Duodenal mucosa (tissue), 2 donors: ENCODE measurements around the gene ARHGEF11.

Experiments used
- H3K27ac ChIP-seq: one replicate; pipeline ENCODE4 v1.7.0; 2013; ENCODE audit warnings: low read depth, low read length
- H3K27me3 ChIP-seq, 2 donors: one replicate each; pipeline ENCODE4 v1.7.0; 2013; ENCODE audit warnings: low read length in 2 of 2, control low read depth in 1 of 2; ENCODE audit not compliant: insufficient read depth in 2 of 2, control insufficient read depth in 1 of 2
- H3K36me3 ChIP-seq, 2 donors: one replicate each; pipeline ENCODE4 v1.7.0; 2013; ENCODE audit warnings: low read length in 2 of 2, control low read depth in 1 of 2; ENCODE audit not compliant: insufficient read depth in 2 of 2, control insufficient read depth in 1 of 2
- H3K4me1 ChIP-seq, 2 donors: one replicate each; pipeline ENCODE4 v1.7.0; 2013; ENCODE audit warnings: low read length in 2 of 2, control low read depth in 1 of 2; ENCODE audit not compliant: insufficient read depth in 2 of 2, control insufficient read depth in 1 of 2
- H3K4me3 ChIP-seq, 2 donors: one replicate each; pipeline ENCODE4 v1.7.0; 2013; ENCODE audit warnings: low read length in 2 of 2, low read depth in 1 of 2
- H3K9ac ChIP-seq, 2 donors: one replicate each; pipeline ENCODE4 v1.7.0; 2013; ENCODE audit warnings: low read length in 2 of 2, low read depth in 1 of 2
- H3K9me3 ChIP-seq, 2 donors: one replicate each; pipeline ENCODE4 v1.7.0; 2013; ENCODE audit warnings: low read length in 2 of 2, control low read depth in 1 of 2; ENCODE audit not compliant: control insufficient read depth in 1 of 2

Gene ARHGEF11

GRCh38 chr1:156899956-156900718 lies 145.4 kb downstream of the ARHGEF11 start:
- H3K27ac ChIP-seq = no peak overlapping the region
- H3K9me3 ChIP-seq = no peaks in the 10 kb centered on the region
- no peaks in the 10 kb centered on the region for H3K36me3 ChIP-seq
- no peak overlapping the region for H3K4me3 ChIP-seq
- peaks cover 0 to 5% of the 10 kb centered on the region in 2 donors for H3K4me1 ChIP-seq
- no peak overlapping the region for H3K9ac ChIP-seq
- peaks cover 5 to 15% of the 10 kb centered on the region in 2 donors for H3K27me3 ChIP-seq

- H3K27me3 ChIP-seq = peaks cover 10 to 21% of the 10 kb centered on the region in 2 donors
- H3K4me1 ChIP-seq = no peaks in the 10 kb centered on the region
- no peaks in the 10 kb centered on the region for H3K36me3 ChIP-seq
- no peak overlapping the region for H3K27ac ChIP-seq
- H3K9ac ChIP-seq = no peak overlapping the region
- H3K9me3 ChIP-seq = no peaks in the 10 kb centered on the region
- H3K4me3 ChIP-seq = no peak overlapping the region
These were observed 146.4 kb downstream of the ARHGEF11 start for GRCh38 chr1:156898971-156899664.

DNA sequence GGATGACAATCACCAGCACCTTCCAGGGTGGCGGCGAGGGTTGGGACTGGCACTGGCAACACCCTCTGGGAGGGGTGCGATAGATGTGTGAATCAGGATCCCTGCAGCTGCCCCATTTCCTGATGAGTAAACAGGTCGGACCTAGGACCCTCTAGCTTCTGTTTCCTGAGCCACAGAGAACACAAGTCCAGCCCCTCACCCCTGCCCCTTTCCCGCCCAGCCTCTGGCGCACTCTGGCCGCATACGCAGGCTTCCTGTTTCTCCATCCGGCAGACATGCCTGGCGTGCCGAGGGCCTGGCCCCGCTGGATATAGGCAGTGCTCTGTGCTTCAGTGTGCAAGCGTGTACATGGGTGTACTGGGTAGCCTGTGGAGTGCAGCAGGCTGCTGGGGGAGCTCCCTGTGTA lies 147.4 kb downstream of the ARHGEF11 start:
- Histone ChIP-seq H3K36me3 (no peaks in the 10 kb centered on the region), H3K27me3 (peaks cover 18 to 28% of the 10 kb centered on the region in 2 donors), H3K9ac (no peak overlapping the region), H3K4me3 (no peak overlapping the region), H3K27ac (no peak overlapping the region), H3K9me3 (no peaks in the 10 kb centered on the region), H3K4me1 (peaks cover 0 to 1% of the 10 kb centered on the region in 2 donors)

DNA sequence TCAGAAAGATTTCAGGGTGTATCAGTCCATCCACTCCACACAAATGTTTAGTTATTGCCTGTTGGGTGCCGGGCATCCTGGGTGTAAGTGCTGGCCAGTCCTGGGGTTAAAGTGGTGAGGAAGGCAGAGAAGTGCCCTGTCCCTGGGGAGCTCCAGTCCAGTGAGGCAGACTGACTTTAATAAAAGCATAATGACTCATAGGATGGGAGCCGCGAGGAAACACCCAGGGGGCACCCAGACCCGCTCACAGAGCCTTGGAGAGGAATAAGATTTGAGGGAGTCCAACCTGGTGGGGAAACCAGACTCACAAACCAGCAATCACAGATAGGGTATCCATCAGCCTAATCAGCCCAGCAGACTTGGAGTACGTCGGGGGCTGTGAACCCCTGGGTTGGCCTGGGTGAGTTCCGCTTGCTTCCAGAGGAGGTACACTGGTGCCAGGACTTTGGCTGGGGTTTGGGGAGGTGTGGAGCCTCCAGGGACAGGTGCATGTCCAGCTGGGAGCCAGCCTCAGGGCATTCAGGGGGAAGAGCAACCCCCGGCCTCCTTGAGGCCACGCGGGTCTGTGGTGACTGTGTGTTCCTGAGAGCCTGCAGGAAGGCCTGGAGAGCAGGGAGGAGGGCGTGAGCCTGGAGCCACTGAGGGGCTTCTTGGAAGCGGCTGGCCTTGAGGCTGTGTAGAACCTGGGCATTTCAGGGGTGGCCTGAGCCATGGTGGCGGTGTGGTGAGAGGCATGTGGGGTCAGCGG lies 148.3 kb downstream of the ARHGEF11 start:
- H3K4me1 ChIP-seq = peaks cover 0 to 10% of the 10 kb centered on the region in 2 donors
- H3K27ac ChIP-seq = no peak overlapping the region
- peaks cover 21 to 30% of the 10 kb centered on the region in 2 donors for H3K27me3 ChIP-seq
- no peaks in the 10 kb centered on the region for H3K9me3 ChIP-seq
- no peak overlapping the region for H3K4me3 ChIP-seq
- H3K9ac ChIP-seq = no peak overlapping the region
- no peaks in the 10 kb centered on the region for H3K36me3 ChIP-seq

GRCh38 chr1:156896490-156897033 lies 149.0 kb downstream of the ARHGEF11 start:
- H3K4me1 ChIP-seq = peaks cover 0 to 14% of the 10 kb centered on the region in 2 donors
- H3K36me3 ChIP-seq = no peaks in the 10 kb centered on the region
- no peaks in the 10 kb centered on the region for H3K9me3 ChIP-seq
- H3K9ac ChIP-seq = no peak overlapping the region
- H3K4me3 ChIP-seq = no peak overlapping the region
- peaks cover 28 to 33% of the 10 kb centered on the region in 2 donors for H3K27me3 ChIP-seq
- H3K27ac ChIP-seq = no peak overlapping the region

DNA sequence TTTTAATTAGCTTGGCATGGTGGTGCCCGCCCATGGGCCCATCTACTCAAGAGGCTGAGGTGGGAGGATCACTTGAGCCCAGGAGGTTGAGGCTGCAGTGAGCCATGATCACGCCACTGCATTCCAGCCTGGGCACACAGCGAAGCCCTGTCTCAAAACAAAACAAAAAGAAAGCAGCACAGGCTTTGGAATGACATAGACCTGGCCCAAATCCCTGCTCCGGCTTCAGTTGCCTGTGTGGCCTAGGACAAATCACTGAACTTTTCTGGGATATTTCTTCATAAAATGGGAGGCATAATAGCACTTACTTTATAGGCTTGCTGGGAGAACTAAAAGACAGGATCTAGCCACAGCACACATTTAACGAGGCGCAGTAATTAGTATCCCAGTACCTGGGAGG lies 149.6 kb downstream of the ARHGEF11 start:
- Histone ChIP-seq H3K4me1 (peaks cover 0 to 14% of the 10 kb centered on the region in 2 donors), H3K9me3 (no peaks in the 10 kb centered on the region), H3K27ac (no peak overlapping the region), H3K9ac (no peak overlapping the region), H3K27me3 (peaks cover 29 to 33% of the 10 kb centered on the region in 2 donors), H3K36me3 (no peaks in the 10 kb centered on the region), H3K4me3 (no peak overlapping the region)

- Histone ChIP-seq H3K9ac (no peak overlapping the region), H3K4me3 (no peak overlapping the region), H3K36me3 (no peaks in the 10 kb centered on the region), H3K4me1 (peaks cover 0 to 14% of the 10 kb centered on the region in 2 donors), H3K9me3 (no peaks in the 10 kb centered on the region), H3K27ac (peak overlapping the region; percentile 50), H3K27me3 (peaks cover 29% of the 10 kb centered on the region in 2 donors)
These were observed 150.1 kb downstream of the ARHGEF11 start for GRCh38 chr1:156895455-156895812.

GRCh38 chr1:156894711-156895454 lies 150.7 kb downstream of the ARHGEF11 start:
- Histone ChIP-seq H3K36me3 (no peaks in the 10 kb centered on the region), H3K4me3 (no peak overlapping the region), H3K9ac (no peak overlapping the region), H3K4me1 (peaks cover 0 to 14% of the 10 kb centered on the region in 2 donors), H3K9me3 (no peaks in the 10 kb centered on the region), H3K27me3 (peaks cover 28 to 29% of the 10 kb centered on the region in 2 donors), H3K27ac (peak overlapping the region; percentile 50)

GRCh38 chr1:156894001-156894400 lies 151.5 kb downstream of the ARHGEF11 start:
- Histone ChIP-seq H3K9ac (no peak overlapping the region), H3K27me3 (peaks cover 28 to 29% of the 10 kb centered on the region in 2 donors), H3K27ac (peak overlapping the region; percentile 69), H3K9me3 (no peaks in the 10 kb centered on the region), H3K4me3 (peak overlapping the region; percentile 46 to 50), H3K4me1 (peaks cover 0 to 14% of the 10 kb centered on the region in 2 donors), H3K36me3 (no peaks in the 10 kb centered on the region)
